WTC11 (cell line): ENCODE data around the gene ANAPC13. TPM values are rescaled to one million over a fixed set of nuclear protein-coding genes. Genes with fewer than 3 reads are reported as not detected.

Experiments
- ATAC-seq: fragments of 200-7000 bp; cut with Tn5 transposase; 2 replicates; pipeline ENCODE4 v1.10.0; 2021; ENCODE audit warnings: mild to moderate bottlenecking, moderate library complexity
- CTCF ChIA-PET: fragments of 300-600 bp; sonication (Branson Sonifier 250); formaldehyde crosslinking; loops from one replicate; lab custom pipeline; 2021; ENCODE audit warnings: antibody characterized with exemption; lab: Charles Lee
- POLR2A ChIA-PET: fragments of 350-600 bp; sonication (Branson Sonifier 250); formaldehyde crosslinking; loops from one replicate; lab custom pipeline; 2021; ENCODE audit warnings: antibody characterized with exemption; lab: Charles Lee
- DNase-seq: peaks from one replicate; pipeline ENCODE4 v3.0.0; 2021; ENCODE audit warnings: low spot score
- H3K27ac Mint-ChIP-seq: 2 replicates; pipeline ENCODE4 v1.8.0; 2021; ENCODE audit warnings: mixed read lengths
- H3K27me3 Mint-ChIP-seq: 2 replicates; pipeline ENCODE4 v1.8.0; 2021; ENCODE audit warnings: low read depth, mild to moderate bottlenecking, moderate library complexity, mixed read lengths
- H3K36me3 Mint-ChIP-seq: 2 replicates; pipeline ENCODE4 v1.8.0; 2021; ENCODE audit warnings: mixed read lengths
- H3K4me1 Mint-ChIP-seq: 2 replicates; pipeline ENCODE4 v1.8.0; 2022; ENCODE audit warnings: mixed read lengths
- H3K4me3 Mint-ChIP-seq: 2 replicates; pipeline ENCODE4 v1.8.0; 2021; ENCODE audit warnings: mild to moderate bottlenecking, moderate library complexity, mixed read lengths
- H3K9me3 Mint-ChIP-seq: 2 replicates; pipeline ENCODE4 v1.8.0; 2021; ENCODE audit warnings: mixed read lengths
- CBFB ChIP-seq: sonication (generic); formaldehyde crosslinking; IDR thresholded peaks from 2 replicates; pipeline ENCODE4 v1.8.1; 2022; ENCODE audit warnings: mild to moderate bottlenecking, low read depth, missing genetic modification reagents
- E2F1 ChIP-seq: sonication (generic); formaldehyde crosslinking; IDR thresholded peaks from 2 replicates; pipeline ENCODE4 v1.8.0; 2022; ENCODE audit warnings: mild to moderate bottlenecking, missing genetic modification reagents
- ERG ChIP-seq: fragments of 250-450 bp; sonication (Bioruptor Pico); IDR thresholded peaks from 2 replicates; pipeline ENCODE4 v1.8.0; 2021; ENCODE audit warnings: mild to moderate bottlenecking
- ESRRA ChIP-seq: sonication (generic); formaldehyde crosslinking; IDR thresholded peaks from 2 replicates; pipeline ENCODE4 v1.8.1; 2022; ENCODE audit warnings: mild to moderate bottlenecking, missing genetic modification reagents, borderline replicate concordance
- ETV6 ChIP-seq: sonication (generic); formaldehyde crosslinking; IDR thresholded peaks from 2 replicates; pipeline ENCODE4 v1.8.1; 2022; ENCODE audit warnings: mild to moderate bottlenecking, missing genetic modification reagents
- FOXK1 ChIP-seq: sonication (generic); formaldehyde crosslinking; IDR thresholded peaks from 2 replicates; pipeline ENCODE4 v1.8.0; 2022; ENCODE audit warnings: mild to moderate bottlenecking, moderate library complexity, missing genetic modification reagents
- HMGA2 ChIP-seq: fragments of 250-450 bp; sonication (Bioruptor Pico); IDR thresholded peaks from 2 replicates; pipeline ENCODE4 v1.4.0; 2021; ENCODE audit warnings: mild to moderate bottlenecking, moderate library complexity
- MAX ChIP-seq: sonication (generic); formaldehyde crosslinking; IDR thresholded peaks from 2 replicates; pipeline ENCODE4 v1.8.0; 2022; ENCODE audit warnings: mild to moderate bottlenecking, missing genetic modification reagents
- MYBL2 ChIP-seq: sonication (generic); formaldehyde crosslinking; IDR thresholded peaks from 2 replicates; pipeline ENCODE4 v1.8.1; 2023; ENCODE audit warnings: mild to moderate bottlenecking, moderate library complexity, missing genetic modification reagents
- NFATC4 ChIP-seq: fragments of 250-450 bp; sonication (Bioruptor Pico); IDR thresholded peaks from 2 replicates; pipeline ENCODE4 v1.9.0; 2021; ENCODE audit warnings: mild to moderate bottlenecking
- NFYB ChIP-seq: sonication (generic); formaldehyde crosslinking; conservative IDR thresholded peaks from 2 replicates; pipeline ENCODE4 v1.8.0; 2022; ENCODE audit warnings: low read depth, missing genetic modification reagents
- NR3C1 ChIP-seq: sonication (generic); formaldehyde crosslinking; conservative IDR thresholded peaks from 2 replicates; pipeline ENCODE4 v1.8.1; 2023; ENCODE audit warnings: low read depth, mild to moderate bottlenecking, missing genetic modification reagents
- SMAD3 ChIP-seq: sonication (generic); formaldehyde crosslinking; IDR thresholded peaks from 2 replicates; pipeline ENCODE4 v1.8.0; 2022; ENCODE audit warnings: missing genetic modification reagents, mild to moderate bottlenecking, borderline replicate concordance
- SOX15 ChIP-seq: fragments of 250-450 bp; sonication (Bioruptor Pico); IDR thresholded peaks from 2 replicates; pipeline ENCODE4 v1.9.0; 2021; ENCODE audit warnings: mild to moderate bottlenecking
- USF1 ChIP-seq: sonication (generic); formaldehyde crosslinking; IDR thresholded peaks from 2 replicates; pipeline ENCODE4 v1.8.0; 2022; ENCODE audit warnings: mild to moderate bottlenecking, missing genetic modification reagents
- ZNF138 ChIP-seq: sonication (generic); formaldehyde crosslinking; conservative IDR thresholded peaks from 2 replicates; pipeline ENCODE4 v1.8.1; 2022; ENCODE audit warnings: mild to moderate bottlenecking, moderate library complexity, missing genetic modification reagents
- ZNF512 ChIP-seq: sonication (generic); formaldehyde crosslinking; IDR thresholded peaks from 2 replicates; pipeline ENCODE4 v1.8.1; 2022; ENCODE audit warnings: missing genetic modification reagents, borderline replicate concordance
- ZSCAN18 ChIP-seq: fragments of 250-450 bp; sonication (Bioruptor Pico); IDR thresholded peaks from 2 replicates; pipeline ENCODE4 v2.1.2; 2022; ENCODE audit warnings: mild to moderate bottlenecking, moderate library complexity
- total RNA-seq: library from RNA; stranded (reverse); gene quantifications from 3 replicates; pipeline ENCODE4 v1.2.3, GENCODE V29; 2021
- TF ChIP-seq, protein P1 (sequence below): sonication (generic); formaldehyde crosslinking; IDR thresholded peaks from 2 replicates; pipeline ENCODE4 v1.8.1; 2022; ENCODE audit warnings: mild to moderate bottlenecking, missing genetic modification reagents, moderate library complexity, borderline replicate concordance
- TF ChIP-seq, protein P2 (sequence below): fragments of 250-450 bp; sonication (Bioruptor Pico); IDR thresholded peaks from 2 replicates; pipeline ENCODE4 v1.9.0; 2021; ENCODE audit warnings: moderate library complexity, mild to moderate bottlenecking, inconsistent platforms, borderline replicate concordance

The ANAPC13 gene
- total RNA-seq, 1 experiment from 2014 or later: 29.7 TPM

DNA sequence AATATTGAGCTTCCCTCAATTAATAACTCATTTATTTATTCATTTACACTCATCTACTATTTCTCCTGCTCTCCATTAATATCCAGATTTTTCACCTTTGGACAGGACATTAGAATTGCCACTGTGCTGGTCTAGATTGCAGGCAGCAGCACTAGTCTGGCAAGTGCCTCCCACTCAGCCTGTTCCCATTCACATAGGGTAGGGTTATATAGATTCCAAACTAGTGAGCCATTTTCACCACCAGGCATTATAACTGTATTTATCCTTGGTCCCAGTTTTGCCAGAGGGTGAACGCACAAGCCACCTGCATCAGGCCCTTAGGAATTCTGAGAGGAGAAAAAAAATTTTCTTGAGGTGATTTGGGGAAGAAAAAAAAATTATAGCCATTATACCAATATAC, 44.5 kb downstream of the ANAPC13 start (continued):
- no peak for TF ChIP-seq CBFB (CRISPR knock-in tag)
- no peak for TF ChIP-seq MYBL2 (CRISPR knock-in tag)
- no peak for TF ChIP-seq USF1 (CRISPR knock-in tag)

- POLR2A ChIA-PET: no interaction called here
- Mint-ChIP-seq H3K36me3 (no peaks in the 10 kb centered on the region), H3K27me3 (no peaks in the 10 kb centered on the region), H3K9me3 (0 out of 2 replicates have a peak, but pooled peaks cover 3% of the 10 kb centered on the region), H3K27ac (no peak overlapping the region), H3K4me3 (no peak overlapping the region), H3K4me1 (peaks cover 9% of the 10 kb centered on the region)
- no peak for TF ChIP-seq CBFB (CRISPR knock-in tag)
- no peak for TF ChIP-seq SOX15
- TF ChIP-seq MAX: no peak
- TF ChIP-seq NR3C1 (CRISPR knock-in tag): no peak
- TF ChIP-seq NFYB (CRISPR knock-in tag): no peak
- no peak for TF ChIP-seq ZNF512 (CRISPR knock-in tag)
- no peak for TF ChIP-seq FOXK1 (CRISPR knock-in tag)
- no peak for TF ChIP-seq ESRRA (CRISPR knock-in tag)
- TF ChIP-seq, protein P1, sequence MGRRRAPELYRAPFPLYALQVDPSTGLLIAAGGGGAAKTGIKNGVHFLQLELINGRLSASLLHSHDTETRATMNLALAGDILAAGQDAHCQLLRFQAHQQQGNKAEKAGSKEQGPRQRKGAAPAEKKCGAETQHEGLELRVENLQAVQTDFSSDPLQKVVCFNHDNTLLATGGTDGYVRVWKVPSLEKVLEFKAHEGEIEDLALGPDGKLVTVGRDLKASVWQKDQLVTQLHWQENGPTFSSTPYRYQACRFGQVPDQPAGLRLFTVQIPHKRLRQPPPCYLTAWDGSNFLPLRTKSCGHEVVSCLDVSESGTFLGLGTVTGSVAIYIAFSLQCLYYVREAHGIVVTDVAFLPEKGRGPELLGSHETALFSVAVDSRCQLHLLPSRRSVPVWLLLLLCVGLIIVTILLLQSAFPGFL: no peak
- DNase-seq: no peak
- CTCF ChIA-PET: no interaction called here
- ATAC-seq: no peak
These were observed 48.5 kb downstream of the ANAPC13 start for GRCh38 chr3:134437211-134437752.

DNA sequence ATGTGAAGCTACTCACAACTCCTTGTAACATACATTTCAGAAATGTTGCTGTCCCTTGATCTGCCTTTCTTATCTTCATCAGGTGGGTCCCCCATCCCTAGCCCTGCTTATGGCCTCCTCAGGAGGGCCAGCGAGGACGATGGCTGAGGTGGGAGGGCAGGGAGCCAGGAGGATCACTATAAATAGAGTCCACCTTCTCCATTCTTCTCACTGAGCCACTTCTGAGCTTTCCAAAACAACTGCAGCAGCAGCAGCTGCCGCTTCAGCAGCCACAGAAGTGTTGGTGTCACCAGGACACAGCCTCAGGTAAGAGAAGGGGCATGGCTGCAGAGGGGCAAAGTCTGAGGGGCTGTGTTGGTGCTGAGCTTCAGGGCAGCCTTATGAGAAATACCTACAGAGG, 53.5 kb downstream of the ANAPC13 start:
- ATAC-seq: no peak
- Mint-ChIP-seq H3K36me3 (no peaks in the 10 kb centered on the region), H3K27ac (no peak overlapping the region), H3K27me3 (no peaks in the 10 kb centered on the region), H3K4me3 (no peak overlapping the region), H3K9me3 (no peaks in the 10 kb centered on the region), H3K4me1 (peaks cover 6% of the 10 kb centered on the region; the same call in 1 of the 2 replicates)
- POLR2A ChIA-PET: no interaction called here
- CTCF ChIA-PET: interaction anchor here (0.8 to 1.1 kb wide), 2 partner anchors 13 to 22 kb away, joined by 3 read pairs; no protein-coding TSS in a partner anchor
- no peak for TF ChIP-seq E2F1 (CRISPR knock-in tag)
- TF ChIP-seq ZNF138 (CRISPR knock-in tag): no peak
- TF ChIP-seq NFATC4 (CRISPR knock-in tag): no peak
- TF ChIP-seq SMAD3: no peak
- no peak for TF ChIP-seq FOXK1 (CRISPR knock-in tag)
- no peak for TF ChIP-seq ERG (CRISPR knock-in tag)
- no peak for TF ChIP-seq MYBL2 (CRISPR knock-in tag)
- no peak for TF ChIP-seq ZSCAN18 (CRISPR knock-in tag)
- TF ChIP-seq ETV6: no peak
- TF ChIP-seq NFYB (CRISPR knock-in tag): no peak
- no peak for TF ChIP-seq HMGA2 (CRISPR knock-in tag)
- TF ChIP-seq, protein P2, sequence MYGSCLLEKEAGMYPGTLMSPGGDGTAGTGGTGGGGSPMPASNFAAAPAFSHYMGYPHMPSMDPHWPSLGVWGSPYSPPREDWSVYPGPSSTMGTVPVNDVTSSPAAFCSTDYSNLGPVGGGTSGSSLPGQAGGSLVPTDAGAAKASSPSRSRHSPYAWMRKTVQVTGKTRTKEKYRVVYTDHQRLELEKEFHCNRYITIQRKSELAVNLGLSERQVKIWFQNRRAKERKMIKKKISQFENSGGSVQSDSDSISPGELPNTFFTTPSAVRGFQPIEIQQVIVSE (CRISPR knock-in tag): no peak
- no peak for DNase-seq
